Measurements from ENCODE around the gene COPE. TPM values are rescaled to one million over a fixed set of nuclear protein-coding genes. Genes with fewer than 3 reads are reported as not detected.
A peak's percentile ranks its signal among the peaks of the same experiment; 100 is the strongest.
"Not testable (repeated sequence)": the region's sequence is repeated elsewhere in the genome, so short reads cannot be mapped to it uniquely, and the experiment has no call there.

Gene COPE
- 100 to 1,000 TPM; 378 to 407 (median 401) TPM for polyA plus RNA-seq

DNA sequence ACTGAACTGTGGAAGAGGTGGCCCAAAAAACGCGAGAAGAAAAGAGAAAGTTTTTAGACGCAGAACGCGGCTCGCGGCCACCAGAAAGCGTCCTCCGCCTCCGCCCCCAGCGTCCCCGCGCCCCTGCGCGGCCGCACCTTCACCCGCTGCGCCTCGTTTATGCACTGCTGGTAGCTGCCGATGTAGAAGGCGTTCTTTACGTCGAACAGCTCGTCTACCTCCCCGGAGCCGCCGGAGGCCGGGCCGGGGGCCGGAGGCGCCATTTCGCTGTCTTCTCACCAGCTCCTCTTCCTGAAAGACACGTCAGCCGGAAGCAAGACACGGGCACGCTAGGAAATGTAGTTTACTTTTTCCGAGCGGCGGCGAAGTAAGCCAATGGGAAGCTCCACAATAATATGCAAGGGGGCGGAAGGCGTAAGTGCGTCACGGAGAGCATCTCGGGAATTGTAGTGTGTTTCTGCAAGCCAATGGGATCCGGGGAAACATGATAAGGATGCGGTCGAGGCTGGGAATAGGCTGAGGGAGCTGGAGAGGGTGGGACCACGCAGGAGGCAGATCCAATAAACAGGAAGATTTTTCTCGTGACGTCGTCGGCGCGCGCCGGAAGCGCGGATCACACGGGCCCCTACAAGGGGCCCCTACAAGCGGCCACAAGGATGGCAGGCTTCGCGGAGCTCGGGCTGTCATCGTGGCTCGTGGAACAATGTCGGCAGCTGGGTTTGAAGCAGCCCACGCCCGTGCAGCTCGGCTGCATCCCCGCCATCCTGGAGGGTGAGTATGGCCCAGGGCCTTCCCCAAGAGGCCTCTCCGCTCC is at the start of gene COPE, which contains the start of gene DDX49:
TSS of gene COPE (minus strand) at position 302 of the 814 bp plus-strand sequence. CDS start at position 263, 39 bp downstream.
TSS of gene DDX49 (plus strand) at position 630 of the 814 bp plus-strand sequence. CDS start at position 657, 27 bp downstream.
- H3K9me3 Mint-ChIP-seq = no peaks in the 10 kb centered on the region
- DNase-seq = peak; percentile 98
- H3K4me1 Mint-ChIP-seq = peaks cover 46 to 48% of the 10 kb centered on the region in 2 donors
- peak within 1 kb of the TSS; percentile 80 to 99 (median 94) for H3K4me3 Mint-ChIP-seq
- peaks cover under 1 to 4% (median 2%) of the 10 kb centered on the region in 3 donors for H3K36me3 Mint-ChIP-seq
- H3K27me3 Mint-ChIP-seq (ENCODE audit: low read depth in 3 of 3) = peaks cover 0 to 12% (median 4%) of the 10 kb centered on the region in 3 donors
- H3K27ac Mint-ChIP-seq = peak within 1 kb of the TSS; percentile 63 to 99 (median 96)

DNA sequence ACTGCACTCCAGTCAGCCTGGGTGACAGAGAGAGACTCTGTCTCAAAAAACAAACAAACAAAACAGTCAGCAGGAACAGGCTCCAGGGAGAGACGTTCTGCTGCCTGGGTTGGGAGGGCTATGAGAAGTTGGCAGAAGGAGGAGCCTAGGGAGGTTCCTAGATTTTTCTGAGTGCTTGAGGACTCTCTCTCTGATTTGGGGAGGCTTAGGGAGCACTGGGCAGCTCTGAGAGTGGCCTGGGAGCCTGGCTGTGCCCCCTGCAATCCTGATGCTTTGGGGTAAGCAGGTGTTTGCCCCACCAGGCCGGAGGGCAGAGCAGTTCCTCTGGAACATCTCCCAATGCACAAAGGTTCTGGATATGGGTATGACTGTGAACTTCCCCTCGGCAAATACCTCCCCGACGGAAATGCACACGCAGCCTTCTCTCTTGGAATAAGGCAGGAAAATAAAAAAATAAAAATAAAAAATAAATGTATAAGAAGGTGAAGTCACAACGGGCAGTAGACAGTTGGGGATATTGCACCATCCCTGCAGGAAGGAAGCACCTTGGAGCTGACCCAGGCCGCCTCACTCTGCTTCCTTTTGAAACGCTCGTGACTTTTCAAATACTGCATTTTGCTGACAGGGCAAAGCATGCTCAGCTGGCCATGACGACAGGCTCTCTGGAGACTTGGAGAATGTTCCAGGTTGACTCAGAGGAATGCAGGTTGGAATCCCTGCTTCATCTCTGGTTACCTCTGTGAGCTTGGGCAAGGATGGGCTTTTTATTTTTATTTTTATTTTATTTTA is 48.4 kb upstream of the COPE start:
- Mint-ChIP-seq H3K4me1 (no peaks in the 10 kb centered on the region), H3K27me3 (ENCODE audit: low read depth in 3 of 3) (peaks cover 0 to 4% (median 4%) of the 10 kb centered on the region in 3 donors), H3K9me3 (no peaks in the 10 kb centered on the region), H3K4me3 (no peak overlapping the region), H3K27ac (no peak overlapping the region), H3K36me3 (peaks cover 0 to 3% (median 0%) of the 10 kb centered on the region in 3 donors)
- no peak for DNase-seq

DNA sequence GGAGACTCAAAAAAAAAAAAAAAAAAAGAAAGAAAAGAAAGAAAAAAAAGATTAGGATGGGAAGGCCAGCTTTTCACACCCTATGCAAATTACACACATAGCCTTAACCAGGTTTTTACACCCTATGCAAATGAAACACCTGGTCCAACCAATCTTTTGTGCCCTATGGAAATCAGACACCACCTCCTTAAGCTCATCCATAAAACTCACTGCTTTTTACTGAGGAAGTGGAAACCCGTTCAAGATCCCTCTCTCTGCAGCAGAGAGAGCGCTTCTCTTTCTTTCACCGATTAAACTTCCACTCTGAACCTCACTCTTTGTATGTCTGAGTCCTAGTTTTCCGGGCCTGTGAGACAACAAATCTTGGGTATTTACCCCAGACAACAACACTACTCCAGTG is 47.1 kb upstream of the COPE start:
- peaks cover 0 to 3% (median 0%) of the 10 kb centered on the region in 3 donors for H3K36me3 Mint-ChIP-seq
- no peaks in the 10 kb centered on the region for H3K9me3 Mint-ChIP-seq
- H3K4me3 Mint-ChIP-seq = no peak overlapping the region
- H3K4me1 Mint-ChIP-seq = peaks cover 2 to 11% of the 10 kb centered on the region in 2 donors
- DNase-seq = no peak
- peaks cover 1 to 6% (median 4%) of the 10 kb centered on the region in 3 donors for H3K27me3 Mint-ChIP-seq (ENCODE audit: low read depth in 3 of 3)
- no peak overlapping the region for H3K27ac Mint-ChIP-seq

DNA sequence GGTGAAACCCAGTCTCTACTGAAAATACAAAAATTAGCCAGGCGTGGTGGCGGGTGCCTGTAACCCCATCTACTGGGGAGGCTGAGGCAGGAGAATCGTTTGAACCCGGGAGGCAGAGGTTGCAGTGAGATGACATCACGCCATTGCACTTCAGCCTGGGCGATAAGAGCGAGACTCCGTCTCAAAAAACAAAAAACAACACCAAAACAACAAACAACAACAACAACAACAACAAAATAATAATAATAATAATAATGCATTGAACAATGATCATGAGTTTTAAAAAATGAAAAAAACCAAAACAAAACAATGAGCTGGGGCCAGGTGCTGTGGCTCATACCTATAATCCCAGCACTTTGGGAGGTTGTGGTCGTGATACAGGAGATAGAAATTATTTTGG is 44.9 kb upstream of the COPE start:
- no peak for DNase-seq
- Mint-ChIP-seq H3K27ac (no peak overlapping the region), H3K27me3 (ENCODE audit: low read depth in 3 of 3) (peaks cover 4 to 6% (median 4%) of the 10 kb centered on the region in 3 donors), H3K9me3 (no peaks in the 10 kb centered on the region), H3K36me3 (peaks cover 0 to 3% (median 0%) of the 10 kb centered on the region in 3 donors), H3K4me3 (no peak overlapping the region), H3K4me1 (peaks cover 2 to 11% of the 10 kb centered on the region in 2 donors)

DNA sequence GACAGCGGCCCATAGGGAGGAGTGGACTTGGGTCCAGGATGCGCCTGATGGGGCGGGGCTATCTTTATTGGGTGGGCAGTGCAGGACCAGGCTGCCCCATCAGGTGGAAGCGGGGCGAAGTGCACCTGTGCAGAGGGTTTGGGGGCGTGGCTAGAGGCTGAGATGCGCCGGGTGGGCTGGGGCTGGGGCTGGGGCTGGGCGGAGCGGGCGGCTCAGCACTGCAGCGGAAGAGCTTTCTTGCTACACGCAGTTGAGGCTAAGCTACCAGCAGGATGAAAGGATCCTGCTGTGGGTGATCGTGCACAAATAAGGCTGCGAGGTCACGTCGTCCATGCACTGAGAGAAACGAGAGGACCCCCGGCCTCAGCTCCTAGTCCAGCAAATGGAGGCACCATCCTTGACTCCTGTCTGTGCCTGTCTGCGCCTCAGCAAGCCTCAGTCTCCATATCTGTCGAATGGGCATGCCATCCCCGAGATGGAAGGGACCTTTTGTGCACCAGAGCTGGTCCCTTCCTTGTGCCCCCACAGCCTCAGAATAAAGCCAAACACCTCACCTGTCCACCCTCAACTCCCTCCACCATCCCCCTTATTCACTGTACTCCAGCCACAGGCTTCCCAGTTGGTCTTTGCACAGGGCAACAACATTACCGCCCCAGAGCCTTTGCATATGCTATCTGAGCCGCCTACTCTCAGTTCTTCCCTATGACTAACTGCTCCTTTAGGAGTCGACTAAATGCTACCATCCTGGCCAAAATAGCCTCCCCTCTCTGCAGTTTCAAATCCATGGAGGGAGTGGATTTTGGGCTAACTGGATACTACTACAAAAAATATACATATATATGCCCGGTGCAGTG is 42.8 kb upstream of the COPE start:
- Mint-ChIP-seq H3K4me1 (peaks cover 2 to 11% of the 10 kb centered on the region in 2 donors), H3K4me3 (no peak overlapping the region), H3K36me3 (no peaks in the 10 kb centered on the region), H3K27ac (no peak overlapping the region), H3K27me3 (ENCODE audit: low read depth in 3 of 3) (peaks cover 4 to 7% (median 6%) of the 10 kb centered on the region in 3 donors), H3K9me3 (no peaks in the 10 kb centered on the region)
- DNase-seq = no peak

DNA sequence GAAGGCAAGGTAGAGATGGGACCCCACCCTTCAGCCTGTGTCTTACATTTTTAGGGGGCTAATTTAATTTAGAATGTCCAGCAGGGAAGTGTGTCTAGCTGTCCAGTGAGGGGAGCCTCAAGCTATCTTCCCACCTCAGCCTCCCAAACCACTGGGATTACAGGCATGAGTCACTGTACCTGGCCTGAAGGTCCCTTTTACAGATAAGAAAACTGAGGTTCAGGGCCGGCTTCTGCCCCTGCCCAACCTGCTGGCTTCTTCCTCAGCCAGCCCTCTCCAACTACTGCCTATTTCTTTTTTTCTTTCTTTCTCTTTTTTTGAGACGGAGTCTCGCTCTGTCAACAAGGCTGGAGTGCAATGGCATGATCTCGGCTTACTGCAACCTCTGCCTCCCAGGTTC is 41.2 kb upstream of the COPE start:
- Mint-ChIP-seq H3K4me1 (peaks cover 2 to 11% of the 10 kb centered on the region in 2 donors), H3K9me3 (no peaks in the 10 kb centered on the region)
- DNase-seq = no peak

DNA sequence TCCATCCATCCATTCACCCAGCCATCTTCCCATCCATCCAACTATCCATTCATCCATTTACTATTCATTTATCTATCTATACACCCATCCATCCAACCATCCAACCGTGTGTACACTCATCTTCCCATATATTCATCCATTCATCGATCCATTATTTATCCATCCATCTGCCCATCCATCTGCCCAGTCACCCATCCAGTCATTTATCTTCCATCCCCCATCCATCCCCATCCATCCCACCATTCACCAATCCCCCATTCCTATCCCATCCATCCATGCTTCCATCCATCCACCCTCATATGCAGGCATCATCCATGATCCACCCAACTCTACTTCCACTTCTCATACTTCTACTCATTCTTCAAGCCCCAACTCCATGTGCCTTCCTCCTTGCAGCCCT is 35.9 kb upstream of the COPE start:
- Mint-ChIP-seq H3K36me3 (no peaks in the 10 kb centered on the region), H3K27me3 (ENCODE audit: low read depth in 3 of 3) (peaks cover 2 to 6% (median 3%) of the 10 kb centered on the region in 3 donors), H3K9me3 (no peaks in the 10 kb centered on the region), H3K4me1 (no peaks in the 10 kb centered on the region), H3K27ac (no peak overlapping the region), H3K4me3 (no peak overlapping the region)
- DNase-seq = no peak

More for the DNA sequence above, 41.2 kb upstream of the COPE start:
- H3K27ac Mint-ChIP-seq = no peak overlapping the region
- no peaks in the 10 kb centered on the region for H3K36me3 Mint-ChIP-seq
- H3K27me3 Mint-ChIP-seq (ENCODE audit: low read depth in 3 of 3) = peaks cover 3 to 7% (median 3%) of the 10 kb centered on the region in 3 donors
- H3K4me3 Mint-ChIP-seq = no peak overlapping the region

DNA sequence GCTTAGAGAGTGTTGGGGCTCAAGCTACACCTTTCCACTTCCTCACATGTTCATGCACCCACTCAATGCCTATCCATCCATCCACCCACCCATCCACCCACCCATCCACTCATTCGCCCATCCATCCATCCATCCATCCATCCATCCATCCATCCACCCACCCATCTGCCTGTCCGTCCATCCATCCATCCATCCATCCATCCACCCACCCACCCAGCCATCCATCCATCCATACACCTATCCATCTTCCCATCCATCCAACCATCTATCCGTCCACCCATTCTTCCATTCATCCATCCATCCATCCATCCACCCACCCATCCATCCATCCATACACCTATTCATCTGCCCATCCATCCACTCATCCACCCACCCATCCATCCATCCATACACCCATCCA is 34.9 kb upstream of the COPE start:
- no peak for DNase-seq
- H3K4me3 Mint-ChIP-seq = no peak overlapping the region
- no peaks in the 10 kb centered on the region for H3K36me3 Mint-ChIP-seq
- H3K27me3 Mint-ChIP-seq (ENCODE audit: low read depth in 3 of 3) = peaks cover 3 to 11% (median 4%) of the 10 kb centered on the region in 3 donors
- no peak overlapping the region for H3K27ac Mint-ChIP-seq
- H3K9me3 Mint-ChIP-seq = no peaks in the 10 kb centered on the region
- peaks cover 2 to 6% of the 10 kb centered on the region in 2 donors for H3K4me1 Mint-ChIP-seq

DNA sequence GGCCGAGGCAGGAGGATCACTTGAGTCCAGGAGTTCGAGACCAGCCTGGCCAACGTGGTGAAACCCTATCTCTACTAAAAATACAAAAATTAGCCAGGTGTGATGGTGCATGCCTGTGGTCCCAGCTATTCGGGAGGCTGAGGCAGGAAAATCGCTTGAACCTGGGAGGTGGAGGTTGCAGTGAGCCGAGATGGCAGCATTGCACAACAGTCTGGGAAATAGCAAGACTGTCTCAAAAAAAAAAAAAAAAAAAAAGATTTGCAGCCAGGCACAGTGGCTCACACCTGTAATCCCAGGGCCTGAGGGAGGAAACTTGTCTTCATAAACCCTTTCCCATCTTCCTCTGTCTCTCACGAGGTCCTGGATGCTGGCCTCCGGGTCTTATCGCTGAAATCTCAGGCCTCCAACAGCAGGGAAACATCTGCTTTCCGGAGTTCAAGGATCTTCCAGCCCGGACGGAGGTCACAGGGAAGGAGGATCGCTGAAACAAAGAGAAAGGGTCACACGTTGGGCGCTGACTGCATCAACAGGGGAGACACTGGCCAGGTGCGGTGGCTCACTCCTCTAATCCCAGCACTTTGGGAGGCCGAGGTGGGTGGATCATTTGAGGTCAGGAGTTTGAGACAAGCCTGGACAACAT is 33.3 kb upstream of the COPE start:
- not testable (repeated sequence) for DNase-seq, H3K36me3 Mint-ChIP-seq, H3K9me3 Mint-ChIP-seq, H3K27ac Mint-ChIP-seq, H3K4me3 Mint-ChIP-seq
- Mint-ChIP-seq H3K27me3 (ENCODE audit: low read depth in 3 of 3) (peaks cover 1 to 10% (median 6%) of the 10 kb centered on the region in 3 donors), H3K4me1 (peaks cover 6 to 11% of the 10 kb centered on the region in 2 donors)

DNA sequence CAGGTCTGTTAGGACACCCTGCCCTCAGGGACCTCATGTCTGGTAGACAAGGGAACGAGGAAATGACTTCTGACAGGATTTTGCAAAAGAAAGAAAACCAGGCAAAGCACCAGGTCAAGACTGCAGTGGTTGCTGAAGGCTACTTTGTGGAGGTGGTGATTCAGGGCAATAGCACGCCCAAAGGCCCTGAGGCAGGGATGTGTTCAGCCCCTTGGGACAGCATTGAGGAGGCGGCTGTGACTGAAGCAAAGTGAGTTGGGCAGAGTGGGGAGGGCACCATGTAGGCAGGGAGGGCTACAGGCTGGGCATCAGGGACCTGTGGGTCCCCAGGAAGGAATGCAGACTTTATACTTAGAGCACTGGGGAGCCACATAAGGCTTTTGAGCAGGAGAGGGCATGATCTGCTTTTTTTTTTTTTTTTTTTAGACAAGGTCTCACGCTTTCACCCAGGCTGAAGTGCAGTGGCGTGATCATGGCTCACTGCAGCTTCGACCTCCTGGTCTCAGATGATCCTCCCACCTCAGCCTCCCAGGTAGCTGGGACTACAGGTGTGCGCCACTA is 32.6 kb upstream of the COPE start:
- H3K4me1 Mint-ChIP-seq = peaks cover 6 to 12% of the 10 kb centered on the region in 2 donors
- no peaks in the 10 kb centered on the region for H3K9me3 Mint-ChIP-seq
- DNase-seq = no peak
- peaks cover 1 to 10% (median 6%) of the 10 kb centered on the region in 3 donors for H3K27me3 Mint-ChIP-seq (ENCODE audit: low read depth in 3 of 3)
- H3K4me3 Mint-ChIP-seq = no peak overlapping the region
- H3K27ac Mint-ChIP-seq = no peak overlapping the region
- H3K36me3 Mint-ChIP-seq = no peaks in the 10 kb centered on the region

DNA sequence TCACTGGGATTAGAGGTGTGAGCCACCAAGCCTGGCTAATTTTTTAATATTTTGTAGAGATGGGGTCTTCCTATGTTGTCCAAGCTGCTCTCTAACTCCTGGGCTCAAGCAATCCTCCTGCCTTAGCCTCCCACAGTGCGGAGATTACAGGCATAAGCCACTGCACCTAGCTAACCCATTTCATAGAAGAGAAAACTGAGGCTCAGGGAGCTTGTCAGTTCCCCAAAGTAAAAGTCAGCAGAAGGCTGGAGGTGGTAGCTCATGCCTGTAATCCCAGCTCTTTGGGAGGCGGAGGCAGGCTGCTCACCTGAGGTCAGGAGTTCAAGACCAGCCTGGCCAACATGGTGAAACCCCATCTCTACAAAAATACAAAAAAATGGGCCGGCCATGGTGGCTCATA is 30.7 kb upstream of the COPE start:
- Mint-ChIP-seq H3K4me3 (peak overlapping the region in 1 of 5 donors; percentile 20), H3K4me1 (peaks cover 6 to 12% of the 10 kb centered on the region in 2 donors), H3K36me3 (no peaks in the 10 kb centered on the region), H3K27ac (peak overlapping the region in 1 of 6 donors; percentile 46), H3K27me3 (ENCODE audit: low read depth in 3 of 3) (peaks cover 5 to 14% (median 11%) of the 10 kb centered on the region in 3 donors), H3K9me3 (no peaks in the 10 kb centered on the region)
- DNase-seq = no peak

DNA sequence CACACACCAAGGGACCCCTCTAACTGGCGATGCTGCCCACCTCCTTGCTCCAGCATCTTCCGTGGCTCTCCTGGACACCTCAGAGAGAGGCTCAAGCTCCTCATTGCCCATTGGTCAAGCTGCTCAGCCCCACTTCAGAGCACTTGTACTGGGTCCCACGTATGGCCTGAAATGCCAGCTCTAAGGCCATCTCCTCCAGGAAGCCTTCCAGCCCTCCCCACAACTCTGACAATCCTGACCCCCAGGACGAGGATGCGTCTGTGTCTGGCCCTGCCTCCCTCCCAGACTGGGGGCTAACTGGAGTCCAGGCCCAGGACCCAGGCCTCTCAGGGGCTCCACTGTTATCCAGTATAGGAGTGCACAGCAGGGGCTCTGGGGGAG is 29.8 kb upstream of the COPE start:
- no peaks in the 10 kb centered on the region for H3K9me3 Mint-ChIP-seq
- H3K4me3 Mint-ChIP-seq = peak overlapping the region in 2 of 5 donors; percentile 30 to 48
- H3K36me3 Mint-ChIP-seq = no peaks in the 10 kb centered on the region
- H3K4me1 Mint-ChIP-seq = peaks cover 6 to 12% of the 10 kb centered on the region in 2 donors
- peaks cover 5 to 12% (median 11%) of the 10 kb centered on the region in 3 donors for H3K27me3 Mint-ChIP-seq (ENCODE audit: low read depth in 3 of 3)
- H3K27ac Mint-ChIP-seq = no peak overlapping the region
- DNase-seq = no peak
